NCI-H2171 treated with DMSO at 0.1 percent for 48 hours (cell line): ENCODE results near the gene NKX2-8.
A peak's percentile ranks its signal among the peaks of the same experiment; 100 is the strongest.

ENCODE experiments used
- DNase-seq: peaks from one replicate; lab custom pipeline; 2025; lab: John Stamatoyannopoulos, UW

The NKX2-8 gene

DNA sequence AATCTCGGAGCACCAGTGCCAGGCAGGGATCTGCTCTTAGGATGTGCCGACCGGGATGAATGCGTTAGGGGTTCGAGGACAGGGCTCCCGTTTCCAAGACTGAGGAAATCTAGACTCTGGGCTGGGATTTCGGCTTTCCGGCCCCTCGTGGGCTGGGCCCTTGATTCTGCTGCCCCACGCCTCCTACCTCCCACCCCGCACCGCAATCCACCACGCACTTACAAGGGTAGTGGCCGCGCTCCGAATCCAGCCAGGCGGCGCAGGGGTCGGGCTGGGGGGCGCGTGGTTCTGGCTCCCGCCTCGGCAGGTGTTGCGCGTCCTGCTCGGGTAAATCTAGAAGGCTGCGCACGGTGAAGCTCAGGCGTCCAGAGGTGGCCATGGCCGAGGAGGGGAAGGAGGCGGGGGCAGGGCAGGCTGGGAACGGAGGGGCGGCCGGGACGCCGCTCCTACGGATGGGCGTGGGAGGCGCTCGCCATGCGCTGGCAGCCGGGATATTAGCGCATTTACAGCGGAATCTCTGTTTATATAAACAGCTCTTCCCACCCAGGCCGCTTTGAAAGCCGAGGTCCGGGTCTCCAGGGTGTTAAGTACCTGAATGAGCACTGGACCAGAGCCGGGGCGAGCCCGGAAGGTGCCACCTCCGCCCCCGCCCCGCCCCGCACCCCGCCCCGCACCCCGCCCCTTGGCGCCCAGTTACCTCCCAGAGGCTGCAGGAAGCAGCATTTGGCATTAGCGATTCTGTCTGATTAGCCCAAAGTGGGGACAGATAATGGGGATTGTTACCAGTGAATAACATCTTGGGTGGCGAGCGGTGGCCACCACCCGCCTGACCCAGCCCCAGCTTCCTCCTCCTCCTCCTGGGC lies at the start of gene NKX2-8:
Gene NKX2-8, minus strand, starts transcription at position 604 of the 863 bp plus-strand sequence. Its CDS starts 225 bp downstream, at position 379.
- DNase-seq: peak; percentile 27

DNA sequence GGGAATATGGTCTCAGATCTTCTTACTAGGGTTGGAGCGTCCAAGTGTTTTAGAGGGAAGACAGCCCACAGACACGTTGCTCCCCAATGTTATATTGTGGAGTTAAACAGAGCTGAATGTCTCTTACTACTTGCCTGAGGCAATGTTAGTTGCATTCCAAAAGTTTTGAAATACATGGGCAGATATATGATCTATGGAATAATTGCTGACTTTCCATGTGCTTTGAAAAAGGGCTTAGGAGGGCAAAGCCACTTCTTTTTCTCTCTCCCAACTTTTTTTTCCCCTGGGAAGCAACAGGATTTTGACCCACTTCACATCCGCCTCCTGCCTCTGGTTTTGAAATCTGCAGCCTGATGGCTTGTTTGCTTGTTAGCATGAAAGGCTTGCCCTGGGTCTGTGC lies 45.6 kb upstream of the NKX2-8 start:
- DNase-seq: no peak

DNA sequence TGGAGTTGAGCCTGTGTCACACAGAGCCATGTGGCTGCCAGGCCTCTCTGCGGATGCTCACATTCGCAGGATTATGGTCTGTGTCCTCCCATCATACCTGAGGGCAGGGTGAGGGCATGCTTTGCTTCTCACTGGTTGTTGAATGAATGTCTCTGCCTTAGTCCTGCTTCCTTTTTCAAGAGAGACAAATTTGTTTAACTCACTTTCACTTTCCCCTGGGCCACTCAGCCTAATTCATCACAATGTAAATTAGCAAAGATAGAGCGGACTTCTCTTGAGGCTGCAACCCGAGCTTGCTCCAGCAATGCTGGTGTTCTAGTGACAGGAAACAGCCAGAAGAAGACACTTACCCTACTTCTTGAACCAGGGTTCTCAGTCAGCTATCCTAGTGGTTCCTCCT lies 43.7 kb upstream of the NKX2-8 start:
- DNase-seq: no peak

DNA sequence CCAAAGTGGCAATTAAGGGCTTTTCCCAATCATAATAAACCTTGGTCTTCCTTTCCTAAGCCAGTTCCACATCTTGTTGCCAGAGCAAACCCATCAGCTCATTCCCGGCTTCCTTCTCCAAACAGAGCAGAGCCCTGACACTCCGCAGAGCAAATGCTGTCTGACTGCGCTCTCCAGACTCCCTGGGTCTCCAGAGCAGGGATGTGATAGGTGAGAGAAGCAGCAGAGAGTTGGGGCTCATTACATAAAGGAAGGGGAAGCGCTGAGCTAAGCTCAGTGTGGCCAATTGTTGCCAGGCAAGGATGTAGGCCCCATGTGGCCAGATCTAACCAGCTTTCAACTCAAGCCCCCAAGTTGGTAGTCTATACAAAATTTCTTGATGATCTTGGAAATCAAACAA lies 43.0 kb upstream of the NKX2-8 start:
- no peak for DNase-seq

DNA sequence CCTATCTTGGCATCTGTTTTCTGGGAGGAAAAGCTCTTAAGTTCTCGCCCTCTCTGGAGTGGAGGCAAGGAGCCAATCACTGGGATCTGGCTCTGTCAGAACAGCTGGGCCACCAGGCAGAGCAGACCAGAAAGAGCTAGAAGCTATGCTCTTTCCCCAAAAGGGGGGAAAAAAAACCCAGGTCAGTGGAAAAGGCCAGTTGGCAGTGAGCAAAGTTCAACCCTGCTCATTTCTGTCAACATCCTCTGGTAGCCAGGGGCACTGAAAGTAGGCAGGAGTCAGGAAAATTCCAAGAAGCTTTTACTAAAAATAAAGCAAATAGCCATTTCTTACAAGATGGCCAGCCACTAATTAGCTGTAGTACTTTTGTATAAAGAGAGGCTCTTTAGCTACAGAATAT lies 42.6 kb upstream of the NKX2-8 start:
- no peak for DNase-seq

DNA sequence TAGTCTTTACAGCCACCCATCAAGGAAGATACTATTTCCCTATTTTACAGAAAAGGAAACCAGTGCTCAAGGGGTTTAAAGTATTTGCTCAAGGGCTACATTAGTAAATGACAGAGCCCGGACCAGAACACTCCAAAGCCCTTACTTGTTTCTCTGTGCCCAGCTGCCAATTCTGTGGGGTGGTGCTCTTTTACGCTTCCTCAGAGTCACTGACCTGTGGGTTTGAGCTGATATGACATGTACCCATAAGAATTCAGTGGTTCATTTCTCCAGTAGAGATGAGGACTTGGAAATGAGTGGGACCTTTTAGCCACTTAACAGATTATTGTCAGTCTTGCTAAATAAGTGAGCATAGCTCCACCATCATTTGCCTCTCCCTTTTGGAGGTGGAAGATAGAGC lies 37.4 kb upstream of the NKX2-8 start:
- DNase-seq: no peak

GRCh38 chr14:36619131-36619530 lies 36.7 kb upstream of the NKX2-8 start:
- no peak for DNase-seq

GRCh38 chr14:36618641-36619040 lies 36.2 kb upstream of the NKX2-8 start:
- DNase-seq: no peak

DNA sequence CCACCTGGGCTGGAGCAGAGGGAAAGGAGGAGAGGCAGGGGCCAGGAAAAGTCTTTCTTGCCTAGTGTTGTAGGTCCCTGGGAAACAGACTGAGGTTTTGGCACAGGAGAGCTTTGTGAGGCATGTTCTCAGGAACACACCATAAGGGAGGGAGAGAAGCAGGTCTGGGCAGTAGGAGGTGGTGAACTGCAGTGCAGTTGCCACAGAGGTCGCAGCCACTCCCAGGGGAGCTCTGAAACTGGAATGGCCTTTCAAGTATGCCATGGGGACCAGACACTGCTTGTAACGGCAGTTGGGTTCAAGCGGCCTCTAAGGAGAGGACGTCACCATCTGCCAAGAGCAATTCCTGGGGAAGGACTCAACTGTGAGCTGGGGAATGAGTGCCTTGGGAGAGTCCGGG lies 35.4 kb upstream of the NKX2-8 start:
- DNase-seq: peak; percentile 12

DNA sequence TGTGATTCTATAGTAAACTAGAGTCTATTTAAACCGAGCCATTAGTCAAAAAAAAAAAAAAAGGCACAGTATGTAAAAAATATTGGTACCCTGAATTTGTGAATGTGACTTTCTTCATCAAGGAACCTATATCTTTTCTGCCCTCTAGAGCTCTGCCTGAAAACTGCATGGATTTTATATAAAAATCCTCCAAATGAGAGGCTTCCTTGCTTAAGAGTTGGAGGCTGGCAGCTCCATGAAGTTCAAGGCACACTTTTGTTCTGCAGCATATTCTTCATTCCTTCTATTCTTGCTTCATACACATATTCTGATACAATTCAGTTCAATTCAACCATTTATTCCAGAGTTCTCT lies 23.1 kb upstream of the NKX2-8 start:
- DNase-seq: peak; percentile 75

DNA sequence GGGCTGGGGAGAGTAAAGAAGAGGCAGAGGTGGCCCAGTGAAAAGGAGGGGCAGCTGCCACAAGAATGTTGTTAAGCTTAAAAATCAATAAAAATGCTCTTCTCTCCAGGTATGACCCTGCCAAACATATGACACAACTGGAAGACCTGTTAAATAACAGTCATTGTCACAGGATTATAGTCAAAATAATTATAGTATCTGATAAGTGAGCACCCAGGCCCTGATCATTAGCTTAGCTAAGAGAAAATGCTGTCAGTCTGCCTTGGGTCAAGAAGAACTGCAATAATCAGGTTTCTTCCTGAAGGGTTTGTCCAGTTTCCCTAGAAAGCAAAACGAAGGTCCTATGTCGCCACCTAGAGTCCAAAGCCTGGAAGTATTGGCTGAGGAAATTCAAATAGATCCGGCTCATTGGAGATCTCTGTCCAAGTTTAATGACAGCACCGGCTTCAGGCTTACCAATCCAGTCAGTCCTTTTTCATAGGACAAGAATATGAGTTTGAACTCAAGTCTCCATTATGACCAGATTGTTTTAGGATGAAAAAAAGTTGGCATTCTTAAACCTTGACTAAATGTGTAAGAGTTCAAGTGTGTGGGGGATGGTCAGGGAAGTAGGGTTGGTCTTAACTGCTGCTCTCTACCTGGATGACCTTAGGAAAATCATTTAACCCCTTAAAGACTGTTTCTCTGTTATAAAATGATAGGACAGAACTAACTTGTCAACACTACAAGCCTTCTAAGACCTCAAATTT lies 22.5 kb upstream of the NKX2-8 start:
- DNase-seq: peak; percentile 72

DNA sequence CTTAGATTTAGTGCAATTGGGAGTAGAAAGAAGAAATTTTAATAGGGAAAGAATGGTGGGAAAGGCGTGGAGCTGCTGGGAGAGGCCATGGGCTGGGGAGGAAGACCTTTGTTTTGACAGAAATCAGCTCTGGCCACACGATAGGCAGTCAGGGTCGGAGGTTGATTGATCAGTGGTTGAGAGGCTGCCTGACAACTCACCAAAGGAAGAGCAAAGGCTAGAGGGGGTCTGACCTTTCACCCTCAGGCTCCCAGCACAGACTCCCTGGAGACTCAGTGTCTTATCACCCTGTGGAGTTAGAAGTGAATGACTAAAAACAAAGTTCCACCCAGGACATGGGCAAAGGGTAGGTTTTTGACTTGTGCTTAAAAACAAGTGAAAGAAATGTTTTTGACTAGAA lies 18.0 kb upstream of the NKX2-8 start:
- DNase-seq: no peak

DNA sequence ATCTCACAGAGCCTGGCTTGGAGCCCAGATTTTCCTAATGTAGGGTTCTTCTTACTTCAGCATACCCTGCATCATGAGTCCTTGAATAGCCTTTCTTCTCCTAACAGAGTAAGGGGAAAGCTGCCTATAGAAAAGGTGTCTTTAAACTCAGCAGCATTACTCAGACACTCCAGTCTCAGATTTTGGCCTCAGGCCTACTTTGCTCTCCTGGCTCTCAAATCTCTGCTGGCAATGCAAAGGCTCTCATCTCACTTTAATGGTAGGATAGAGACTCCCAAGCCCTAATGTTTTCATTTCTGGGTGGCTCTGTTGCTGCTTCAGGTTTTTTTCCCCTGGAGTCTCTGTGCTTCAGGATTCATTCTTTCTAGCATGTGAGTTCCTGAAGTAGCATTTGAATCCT lies 9.1 kb upstream of the NKX2-8 start:
- no peak for DNase-seq

GRCh38 chr14:36588788-36589187 lies 6.4 kb upstream of the NKX2-8 start:
- DNase-seq: no peak

DNA sequence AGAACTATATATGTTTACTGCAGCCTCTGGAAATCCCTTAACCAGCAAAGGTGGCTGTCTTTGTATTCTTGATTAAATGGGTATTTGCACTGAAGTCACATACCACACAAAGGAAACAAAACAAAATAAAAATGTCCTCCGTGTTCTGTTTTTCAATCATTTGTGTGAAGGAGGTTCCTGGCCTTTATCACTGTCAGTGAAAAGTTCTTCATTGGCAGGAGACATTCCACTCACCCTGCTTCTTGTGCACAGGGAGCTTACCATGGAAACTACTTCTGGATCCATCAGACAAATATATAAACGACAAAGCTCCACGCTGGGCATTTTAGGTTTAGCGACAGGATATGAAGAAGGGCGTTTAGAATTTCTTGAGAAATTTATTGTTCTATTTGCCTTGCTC lies 5.7 kb upstream of the NKX2-8 start:
- DNase-seq: no peak

GRCh38 chr14:36585100-36585499 lies 2.7 kb upstream of the NKX2-8 start:
- no peak for DNase-seq

DNA sequence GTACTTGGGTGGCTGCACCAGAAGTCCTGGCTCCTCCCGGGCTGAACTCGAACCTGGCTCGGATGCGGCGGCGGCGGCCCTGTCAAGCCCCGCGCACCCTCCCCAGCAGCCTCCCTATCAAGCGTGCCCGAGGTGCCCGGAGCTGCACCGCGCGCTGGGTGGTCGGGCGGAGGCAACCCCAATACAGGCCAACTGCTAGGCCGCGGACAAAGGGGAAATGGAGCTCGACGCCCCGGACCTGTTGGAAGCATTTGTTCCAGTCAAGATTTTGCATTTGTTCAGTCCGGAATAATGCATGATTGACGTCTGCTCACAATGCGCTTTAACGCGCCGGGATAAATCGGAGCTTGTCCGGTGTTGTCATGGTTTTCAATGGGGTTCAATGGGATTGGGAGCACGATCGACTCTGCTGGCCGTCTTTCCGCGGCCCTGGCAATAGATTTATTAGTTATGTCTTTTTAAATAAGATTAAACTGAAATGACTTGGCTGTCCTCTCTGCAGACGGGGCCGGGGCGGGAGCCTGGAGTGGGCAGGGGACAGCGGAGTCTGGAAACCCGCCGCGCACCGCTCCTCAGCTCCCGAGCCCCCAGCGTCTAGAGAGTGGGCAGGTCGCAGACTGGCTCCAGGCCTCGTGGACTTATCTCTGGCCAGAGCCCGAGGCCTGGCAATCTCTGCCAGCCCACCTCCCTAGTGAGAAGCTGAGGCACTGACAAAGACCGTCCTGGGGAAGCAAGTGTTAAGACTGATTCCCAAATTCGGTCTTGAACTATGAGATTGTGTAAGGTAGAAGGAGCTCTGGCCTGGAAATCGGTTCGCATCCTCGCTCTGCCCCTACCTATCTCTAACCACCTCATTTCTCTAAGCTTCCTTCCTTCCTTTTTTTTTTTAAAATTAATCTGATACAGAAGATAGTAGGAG lies 1.7 kb upstream of the NKX2-8 start:
- DNase-seq: no peak

- no peak for DNase-seq
Measured at GRCh38 chr14:36583242-36583892, 953 bp upstream of the NKX2-8 start.

DNA sequence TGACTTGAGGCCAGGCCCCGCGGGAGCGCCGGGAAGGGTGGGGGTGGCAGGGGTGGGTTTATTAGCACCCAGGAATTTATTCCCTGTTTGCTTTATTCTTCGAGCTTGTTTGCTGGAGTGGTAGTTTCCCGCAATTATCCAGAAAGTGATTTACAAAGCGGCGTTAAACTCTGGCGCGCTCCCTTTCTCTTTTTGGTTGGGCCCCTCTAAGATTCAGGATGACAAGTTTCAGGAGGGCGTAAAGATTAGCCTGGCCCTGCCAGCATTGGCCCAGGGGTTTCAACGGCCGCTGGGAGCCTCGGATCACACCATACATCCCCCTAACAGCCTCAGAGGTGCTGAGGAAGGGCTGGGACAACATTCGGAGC lies 444 bp upstream of the NKX2-8 start:
- DNase-seq: no peak

- DNase-seq: peak; percentile 69
Measured at GRCh38 chr14:36580856-36581831, 1.3 kb downstream of the NKX2-8 start.
